Muscle of back (tissue), 11 donors: ENCODE data around the gene LBR. TPM values are rescaled to one million over a fixed set of nuclear protein-coding genes. Genes with fewer than 3 reads are reported as not detected.

Experiments used
- DNase-seq, 3 donors: peaks; one replicate each; pipeline versions ENCODE4 v3.0.0 to v3.0.0-alpha.2; 2013
- polyA plus RNA-seq, 10 donors: library from polyadenylated mRNA; unstranded; fragments of 120-200 nt; gene quantifications; one replicate each; pipeline ENCODE4 v1.2.1, GENCODE V29; 2013; ENCODE audit not compliant: insufficient read length in 10 of 10

The LBR gene
- polyA plus RNA-seq, 10 donors: 30.1 to 56.3 (median 45.9) TPM

- DNase-seq: no peak
These were observed 38.1 kb upstream of the LBR start for GRCh38 chr1:225465793-225466517.

GRCh38 chr1:225464851-225465792 lies 37.3 kb upstream of the LBR start:
- DNase-seq: no peak

- no peak for DNase-seq
These were observed 35.1 kb upstream of the LBR start for GRCh38 chr1:225462714-225463574.

- no peak for DNase-seq
These were observed 34.5 kb upstream of the LBR start for GRCh38 chr1:225462429-225462713.

GRCh38 chr1:225461533-225462428 lies 33.9 kb upstream of the LBR start:
- no peak for DNase-seq

GRCh38 chr1:225460737-225461532 lies 33.1 kb upstream of the LBR start:
- no peak for DNase-seq

- peak in 1 of 3 donors; percentile 64 for DNase-seq
These were observed 32.3 kb upstream of the LBR start for GRCh38 chr1:225460021-225460736.

- DNase-seq: no peak
These were observed 30.4 kb upstream of the LBR start for GRCh38 chr1:225458222-225458631.

- no peak for DNase-seq
These were observed 26.9 kb upstream of the LBR start for GRCh38 chr1:225454733-225455132.

GRCh38 chr1:225453797-225454648 lies 26.2 kb upstream of the LBR start:
- no peak for DNase-seq

GRCh38 chr1:225451840-225452515 lies 24.1 kb upstream of the LBR start:
- no peak for DNase-seq

GRCh38 chr1:225451340-225451739 lies 23.5 kb upstream of the LBR start:
- no peak for DNase-seq

- DNase-seq: no peak
These were observed 22.8 kb upstream of the LBR start for GRCh38 chr1:225450491-225451191.

- DNase-seq: no peak
These were observed 21.9 kb upstream of the LBR start for GRCh38 chr1:225449774-225450173.

GRCh38 chr1:225449261-225449660 lies 21.4 kb upstream of the LBR start:
- DNase-seq: no peak

GRCh38 chr1:225448146-225448805 lies 20.4 kb upstream of the LBR start:
- DNase-seq: no peak

GRCh38 chr1:225447650-225448089 lies 19.8 kb upstream of the LBR start:
- peak in 2 of 3 donors; percentile 65 to 84 for DNase-seq
